Dendritic cell treated with granulocyte-macrophage colony-stimulating factor and Interleukin-4, amounts not matched to agents 40 ng/mL and 50 ng/mL, for 4 days (primary cell): ENCODE data around the gene MOB2.
A peak's percentile ranks its signal among the peaks of the same experiment; 100 is the strongest.
"Not testable (repeated sequence)": the region's sequence is repeated elsewhere in the genome, so short reads cannot be mapped to it uniquely, and the experiment has no call there.

ENCODE experiments used
- H3K27ac Mint-ChIP-seq: one replicate; pipeline ENCODE4 v1.8.0; 2022; ENCODE audit warnings: mild to moderate bottlenecking, mixed read lengths
- H3K27me3 Mint-ChIP-seq: one replicate; pipeline ENCODE4 v1.8.0; 2022; ENCODE audit warnings: mild to moderate bottlenecking, mixed read lengths
- H3K36me3 Mint-ChIP-seq: one replicate; pipeline ENCODE4 v1.8.0; 2022; ENCODE audit warnings: low read depth, mixed read lengths
- H3K4me1 Mint-ChIP-seq: one replicate; pipeline ENCODE4 v1.8.0; 2022; ENCODE audit warnings: low read depth, mixed read lengths
- H3K4me3 Mint-ChIP-seq: one replicate; pipeline ENCODE4 v1.8.0; 2022; ENCODE audit warnings: mild to moderate bottlenecking, moderate library complexity, mixed read lengths
- H3K9me3 Mint-ChIP-seq: one replicate; pipeline ENCODE4 v1.8.0; 2022; ENCODE audit warnings: mixed read lengths
- intact Hi-C: fragments of 100-400 bp; cut with micrococcal nuclease; formaldehyde crosslinking; loops from one replicate; pipeline ENCODE4 v1.15.0; 2022

Gene MOB2

GRCh38 chr11:1513326-1514296 is 27.0 kb upstream of the MOB2 start:
- no peak overlapping the region for H3K4me3 Mint-ChIP-seq
- no peak overlapping the region for H3K27ac Mint-ChIP-seq
- intact Hi-C loops = no loop called here
- peaks cover 45% of the 10 kb centered on the region for H3K4me1 Mint-ChIP-seq
- peaks cover 28% of the 10 kb centered on the region for H3K36me3 Mint-ChIP-seq
- H3K9me3 Mint-ChIP-seq = no peaks in the 10 kb centered on the region
- no peaks in the 10 kb centered on the region for H3K27me3 Mint-ChIP-seq

GRCh38 chr11:1512531-1513258 is 26.1 kb upstream of the MOB2 start:
- not testable (repeated sequence) for H3K27ac Mint-ChIP-seq

DNA sequence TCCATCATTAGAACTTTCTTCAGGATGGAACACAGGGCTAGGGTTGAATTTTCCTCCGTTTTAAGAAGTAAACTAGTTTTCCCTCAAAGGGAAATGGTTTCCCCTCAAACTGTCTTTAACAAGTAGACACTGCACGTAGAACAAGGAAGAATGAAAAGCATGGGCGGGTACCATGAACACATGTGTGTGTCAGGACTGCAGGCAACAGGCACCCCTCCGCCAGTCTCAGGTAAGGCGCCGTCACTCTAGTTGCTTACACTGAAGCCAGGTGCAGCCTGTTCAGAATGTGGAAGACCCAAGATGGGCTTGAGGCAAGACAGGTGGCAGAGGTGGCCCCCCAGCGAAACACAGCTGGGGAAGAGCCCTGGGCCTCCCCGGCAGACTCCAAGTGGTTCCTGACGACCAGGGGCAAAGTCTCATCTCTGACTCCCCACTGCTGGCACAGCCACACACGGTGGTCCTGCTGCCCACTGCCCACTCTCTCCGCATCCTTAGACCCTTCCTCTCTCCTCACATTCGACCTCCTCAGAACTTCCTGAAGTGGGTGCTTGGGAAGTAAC is 25.4 kb upstream of the MOB2 start:
- intact Hi-C loops = no loop called here
- peaks cover 51% of the 10 kb centered on the region for H3K4me1 Mint-ChIP-seq

More at GRCh38 chr11:1512531-1513258, 26.1 kb upstream of the MOB2 start:
- Mint-ChIP-seq H3K36me3 (peaks cover 26% of the 10 kb centered on the region), H3K4me1 (peaks cover 52% of the 10 kb centered on the region)
- intact Hi-C loops, H3K27me3 Mint-ChIP-seq, H3K9me3 Mint-ChIP-seq, H3K4me3 Mint-ChIP-seq: not testable (repeated sequence)

GRCh38 chr11:1510928-1511327 is 24.3 kb upstream of the MOB2 start:
- intact Hi-C loops = no loop called here
- Mint-ChIP-seq H3K27me3 (no peaks in the 10 kb centered on the region), H3K4me3 (no peak overlapping the region), H3K4me1 (peaks cover 52% of the 10 kb centered on the region), H3K9me3 (no peaks in the 10 kb centered on the region), H3K27ac (no peak overlapping the region), H3K36me3 (peaks cover 22% of the 10 kb centered on the region)

More for the DNA sequence above, 25.4 kb upstream of the MOB2 start:
- Mint-ChIP-seq H3K27me3 (no peaks in the 10 kb centered on the region), H3K36me3 (peaks cover 22% of the 10 kb centered on the region), H3K9me3 (no peaks in the 10 kb centered on the region), H3K27ac (no peak overlapping the region), H3K4me3 (no peak overlapping the region)

GRCh38 chr11:1510351-1510750 is 23.8 kb upstream of the MOB2 start:
- H3K27me3 Mint-ChIP-seq, H3K27ac Mint-ChIP-seq, H3K9me3 Mint-ChIP-seq, intact Hi-C loops, H3K4me3 Mint-ChIP-seq: not testable (repeated sequence)
- Mint-ChIP-seq H3K36me3 (peaks cover 22% of the 10 kb centered on the region), H3K4me1 (peaks cover 46% of the 10 kb centered on the region)

- peaks cover 43% of the 10 kb centered on the region for H3K4me1 Mint-ChIP-seq
- H3K4me3 Mint-ChIP-seq = no peak overlapping the region
- no peaks in the 10 kb centered on the region for H3K9me3 Mint-ChIP-seq
- intact Hi-C loops = no loop called here
- no peaks in the 10 kb centered on the region for H3K27me3 Mint-ChIP-seq
- H3K27ac Mint-ChIP-seq = no peak overlapping the region
- H3K36me3 Mint-ChIP-seq = peaks cover 22% of the 10 kb centered on the region
Observed at GRCh38 chr11:1509626-1510255, 23.2 kb upstream of the MOB2 start.

- Mint-ChIP-seq H3K4me1 (peaks cover 43% of the 10 kb centered on the region), H3K4me3 (no peak overlapping the region), H3K27ac (no peak overlapping the region), H3K9me3 (no peaks in the 10 kb centered on the region), H3K27me3 (no peaks in the 10 kb centered on the region), H3K36me3 (peaks cover 18% of the 10 kb centered on the region)
- intact Hi-C loops = no loop called here
Observed at GRCh38 chr11:1508986-1509385, 22.4 kb upstream of the MOB2 start.

DNA sequence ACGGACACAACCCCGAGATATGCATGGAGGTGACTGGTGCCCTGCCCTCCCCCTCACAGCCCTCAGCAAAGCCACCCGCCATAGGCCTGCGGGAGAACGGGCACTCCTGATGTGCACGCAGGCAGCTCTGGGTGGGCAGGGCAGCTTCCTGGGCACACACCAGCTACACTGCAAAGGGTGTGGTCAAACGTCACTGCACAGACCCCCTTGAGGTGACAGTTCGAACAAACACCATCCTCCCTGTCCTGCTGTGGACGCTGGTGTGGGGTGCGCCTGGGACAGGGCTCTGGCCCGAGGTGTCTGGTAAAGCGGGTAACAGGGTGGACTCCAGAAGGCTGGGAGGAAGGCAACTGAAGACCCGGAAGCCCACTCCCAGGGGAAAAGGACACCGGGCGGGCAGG is 21.9 kb upstream of the MOB2 start:
- Mint-ChIP-seq H3K4me1 (peaks cover 43% of the 10 kb centered on the region), H3K27me3 (no peaks in the 10 kb centered on the region), H3K27ac (no peak overlapping the region), H3K9me3 (no peaks in the 10 kb centered on the region), H3K4me3 (no peak overlapping the region), H3K36me3 (peaks cover 18% of the 10 kb centered on the region)
- intact Hi-C loops = no loop called here

- no peaks in the 10 kb centered on the region for H3K9me3 Mint-ChIP-seq
- no peak overlapping the region for H3K4me3 Mint-ChIP-seq
- H3K4me1 Mint-ChIP-seq = peaks cover 39% of the 10 kb centered on the region
- H3K27me3 Mint-ChIP-seq = no peaks in the 10 kb centered on the region
- H3K27ac Mint-ChIP-seq = no peak overlapping the region
- intact Hi-C loops = no loop called here
- peaks cover 13% of the 10 kb centered on the region for H3K36me3 Mint-ChIP-seq
Observed at GRCh38 chr11:1507381-1508140, 21.0 kb upstream of the MOB2 start.

- Mint-ChIP-seq H3K4me1 (peaks cover 39% of the 10 kb centered on the region), H3K27ac (no peak overlapping the region), H3K27me3 (no peaks in the 10 kb centered on the region), H3K36me3 (peaks cover 13% of the 10 kb centered on the region), H3K9me3 (no peaks in the 10 kb centered on the region), H3K4me3 (no peak overlapping the region)
- intact Hi-C loops = no loop called here
Observed at GRCh38 chr11:1506981-1507380, 20.4 kb upstream of the MOB2 start.

DNA sequence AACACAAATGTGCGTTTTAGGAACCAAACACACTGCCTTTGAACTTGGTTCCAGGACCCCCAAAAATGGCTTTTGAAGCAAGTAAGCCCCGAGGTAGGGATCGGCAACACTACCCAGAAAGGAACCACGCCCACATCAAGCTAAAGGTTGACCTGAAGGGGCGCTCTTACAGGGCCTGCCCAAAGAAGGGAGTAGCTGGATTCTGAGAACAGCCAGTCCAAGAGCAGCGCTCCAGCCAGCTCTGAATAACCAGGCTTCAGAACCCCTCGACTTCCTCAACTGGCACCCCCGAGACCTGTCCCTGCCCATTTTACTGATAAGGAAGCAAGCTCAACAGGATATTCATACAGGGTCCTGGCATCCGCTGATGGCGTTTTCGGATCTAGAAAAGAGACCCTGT is 18.9 kb upstream of the MOB2 start:
- no peak overlapping the region for H3K4me3 Mint-ChIP-seq

DNA sequence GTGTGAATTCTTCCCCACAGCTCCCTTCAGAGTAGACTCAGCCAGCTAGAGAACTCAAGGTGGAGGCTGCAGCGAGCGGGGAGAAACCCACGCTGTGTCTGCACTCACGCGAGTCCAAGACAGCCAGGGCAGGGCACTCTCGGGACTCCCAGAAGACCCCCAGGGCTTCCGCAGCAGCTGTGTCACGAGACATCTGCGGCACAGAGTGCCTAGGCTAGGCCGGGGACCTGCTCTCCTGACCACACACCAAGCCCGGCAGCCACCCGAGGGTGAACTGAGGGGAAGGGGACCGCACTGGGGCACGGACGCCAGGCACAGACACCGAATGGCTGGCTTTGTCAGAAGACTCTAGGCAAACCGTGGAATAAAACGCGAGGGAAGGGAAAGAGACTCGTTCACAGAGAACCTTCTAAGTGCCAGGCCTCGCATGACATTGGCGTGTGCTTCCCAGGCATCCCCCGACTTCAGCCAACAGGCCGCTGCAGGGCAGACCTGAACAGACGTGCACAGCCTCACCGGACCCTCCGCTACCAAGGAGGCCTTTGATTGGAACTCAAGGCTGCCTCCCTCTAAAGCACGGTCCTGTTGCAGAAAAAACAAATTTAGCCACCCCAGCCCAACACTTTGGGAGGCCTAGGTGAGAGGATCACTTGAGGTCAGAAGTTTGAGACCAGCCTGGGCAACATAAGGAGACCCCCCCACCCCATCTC is 18.2 kb upstream of the MOB2 start:
- no peak overlapping the region for H3K4me3 Mint-ChIP-seq
- H3K27ac Mint-ChIP-seq = no peak overlapping the region
- peaks cover 45% of the 10 kb centered on the region for H3K4me1 Mint-ChIP-seq
- H3K36me3 Mint-ChIP-seq = peaks cover 30% of the 10 kb centered on the region
- intact Hi-C loops = no loop called here
- H3K27me3 Mint-ChIP-seq = no peaks in the 10 kb centered on the region
- peaks cover 5% of the 10 kb centered on the region for H3K9me3 Mint-ChIP-seq

More for the DNA sequence above, 18.9 kb upstream of the MOB2 start:
- H3K4me1 Mint-ChIP-seq = peaks cover 45% of the 10 kb centered on the region
- H3K27ac Mint-ChIP-seq = no peak overlapping the region
- peaks cover 23% of the 10 kb centered on the region for H3K36me3 Mint-ChIP-seq
- no peaks in the 10 kb centered on the region for H3K9me3 Mint-ChIP-seq
- H3K27me3 Mint-ChIP-seq = no peaks in the 10 kb centered on the region
- intact Hi-C loops = no loop called here

- no peak overlapping the region for H3K4me3 Mint-ChIP-seq
- intact Hi-C loops = no loop called here
- H3K9me3 Mint-ChIP-seq = peaks cover 7% of the 10 kb centered on the region
- H3K27ac Mint-ChIP-seq = peak overlapping the region; percentile 44
- H3K4me1 Mint-ChIP-seq = peaks cover 41% of the 10 kb centered on the region
- H3K36me3 Mint-ChIP-seq = peaks cover 36% of the 10 kb centered on the region
- no peaks in the 10 kb centered on the region for H3K27me3 Mint-ChIP-seq
Observed at GRCh38 chr11:1504138-1504537, 17.6 kb upstream of the MOB2 start.
